HepG2 (cell line): ENCODE data around the gene EPM2A. TPM values are rescaled to one million over a fixed set of nuclear protein-coding genes. Genes with fewer than 3 reads are reported as not detected.

Source experiments
- ADNP ChIP-seq: sonication (generic); formaldehyde crosslinking; IDR thresholded peaks from 2 replicates; pipeline ENCODE4 v1.4.0; 2020; ENCODE audit warnings: missing genetic modification reagents
- ETS1 ChIP-seq: sonication (generic); formaldehyde crosslinking; IDR thresholded peaks from 2 replicates; pipeline ENCODE4 v1.4.0; 2020; ENCODE audit warnings: missing genetic modification reagents
- GPBP1L1 ChIP-seq: sonication (generic); formaldehyde crosslinking; IDR thresholded peaks from 2 replicates; pipeline ENCODE4 v1.5.0; 2020; ENCODE audit warnings: mild to moderate bottlenecking, missing genetic modification reagents
- HOXA5 ChIP-seq: sonication (generic); formaldehyde crosslinking; IDR thresholded peaks from 2 replicates; pipeline ENCODE4 v1.4.0; 2020; ENCODE audit warnings: missing genetic modification reagents
- MYC ChIP-seq: sonication (generic); formaldehyde crosslinking; IDR thresholded peaks from 2 replicates; pipeline ENCODE4 v1.9.0; 2021; ENCODE audit warnings: missing genetic modification reagents, borderline replicate concordance
- NRL ChIP-seq: sonication (generic); formaldehyde crosslinking; IDR thresholded peaks from 2 replicates; pipeline ENCODE4 v1.5.0; 2020; ENCODE audit warnings: missing genetic modification reagents, mild to moderate bottlenecking, moderate library complexity, borderline replicate concordance
- ZBTB46 ChIP-seq: sonication (generic); formaldehyde crosslinking; IDR thresholded peaks from 2 replicates; pipeline ENCODE4 v1.4.0; 2020; ENCODE audit warnings: mild to moderate bottlenecking, missing genetic modification reagents, borderline replicate concordance
- ZNF292 ChIP-seq: sonication (generic); formaldehyde crosslinking; IDR thresholded peaks from 2 replicates; pipeline ENCODE4 v1.8.1; 2022; ENCODE audit warnings: mild to moderate bottlenecking, low read depth, missing genetic modification reagents, borderline replicate concordance
- ZXDC ChIP-seq: sonication (generic); formaldehyde crosslinking; IDR thresholded peaks from 2 replicates; pipeline ENCODE4 v1.5.0; 2020; ENCODE audit warnings: mild to moderate bottlenecking, missing genetic modification reagents
- polyA plus RNA-seq, 8 experiments: library from polyadenylated mRNA; depleted of rRNA in 3 of 8; stranded (reverse) in 7 of 8; unstranded in 1 of 8; fragments of >200 nt; fragmentation: Illumina TruSeq in 4 of 8; extraction: Trizol in 4 of 8; gene quantifications; 2 replicates each; pipeline versions ENCODE4 v1.2.1 to v1.2.3, GENCODE V29; 2011 to 2016; ENCODE audit warnings: low read depth in 4 of 8, missing spikeins in 1 of 8, mixed read lengths in 1 of 8; ENCODE audit not compliant: insufficient read depth in 1 of 8
- total RNA-seq, 5 experiments: library from RNA; depleted of rRNA; stranded (reverse); fragments of >200 nt; fragmentation: Illumina TruSeq; extraction: Trizol; gene quantifications; 2 replicates each; pipeline ENCODE4 v1.2.3, GENCODE V29; 2016; ENCODE audit warnings: low read depth in 1 of 5
- TF ChIP-seq, protein P1 (sequence below): sonication (generic); formaldehyde crosslinking; IDR thresholded peaks from 2 replicates; pipeline ENCODE4 v1.4.0; 2020; ENCODE audit warnings: mild to moderate bottlenecking, missing genetic modification reagents

Gene EPM2A
- total and polyA plus RNA-seq, 2 of the 13 experiments (the other 11 are each of a cell fraction or from before 2014, with no cell fraction given): 4.6 to 9.2 TPM

DNA sequence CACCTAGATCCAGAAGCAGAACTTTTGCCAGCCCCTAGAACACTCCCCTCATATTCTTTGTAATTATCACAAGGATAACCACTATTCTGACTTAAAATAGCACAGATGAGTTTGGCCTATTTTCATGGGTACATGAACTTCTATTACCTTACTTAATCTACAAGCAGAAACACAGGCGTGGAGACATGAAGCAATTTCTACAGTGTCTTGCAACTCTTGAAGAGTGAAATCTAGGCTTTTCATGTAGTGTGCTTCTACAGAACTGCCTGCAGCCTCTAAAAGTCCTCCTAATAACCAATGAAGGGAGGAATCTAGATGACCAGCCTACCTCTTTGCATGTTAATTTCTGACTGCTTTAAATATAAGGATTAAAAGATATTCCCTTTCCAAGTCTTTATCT, 82.7 kb downstream of the EPM2A start (continued):
- no peak for TF ChIP-seq ZBTB46 (CRISPR knock-in tag)
- no peak for TF ChIP-seq MYC (CRISPR knock-in tag)
- no peak for TF ChIP-seq ZXDC (CRISPR knock-in tag)
- no peak for TF ChIP-seq GPBP1L1 (CRISPR knock-in tag)
- TF ChIP-seq, protein P1, sequence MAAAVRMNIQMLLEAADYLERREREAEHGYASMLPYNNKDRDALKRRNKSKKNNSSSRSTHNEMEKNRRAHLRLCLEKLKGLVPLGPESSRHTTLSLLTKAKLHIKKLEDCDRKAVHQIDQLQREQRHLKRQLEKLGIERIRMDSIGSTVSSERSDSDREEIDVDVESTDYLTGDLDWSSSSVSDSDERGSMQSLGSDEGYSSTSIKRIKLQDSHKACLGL (CRISPR knock-in tag): no peak
- TF ChIP-seq ETS1 (CRISPR knock-in tag): no peak
- TF ChIP-seq HOXA5 (CRISPR knock-in tag): no peak
- TF ChIP-seq ZNF292 (CRISPR knock-in tag): no peak
- TF ChIP-seq NRL (CRISPR knock-in tag): no peak
- TF ChIP-seq ADNP (CRISPR knock-in tag): no peak
- TF ChIP-seq, all 625 proteins: peak for 0
